NCI-H2196 (cell line): ENCODE results near the gene ANKRD33B.
"Not testable (repeated sequence)": the region's sequence is repeated elsewhere in the genome, so short reads cannot be mapped to it uniquely, and the experiment has no call there.

Source experiments
- DNase-seq: peaks from one replicate; lab custom pipeline; 2025; ENCODE audit not compliant: unreplicated experiment; lab: John Stamatoyannopoulos, UW

Gene ANKRD33B

DNA sequence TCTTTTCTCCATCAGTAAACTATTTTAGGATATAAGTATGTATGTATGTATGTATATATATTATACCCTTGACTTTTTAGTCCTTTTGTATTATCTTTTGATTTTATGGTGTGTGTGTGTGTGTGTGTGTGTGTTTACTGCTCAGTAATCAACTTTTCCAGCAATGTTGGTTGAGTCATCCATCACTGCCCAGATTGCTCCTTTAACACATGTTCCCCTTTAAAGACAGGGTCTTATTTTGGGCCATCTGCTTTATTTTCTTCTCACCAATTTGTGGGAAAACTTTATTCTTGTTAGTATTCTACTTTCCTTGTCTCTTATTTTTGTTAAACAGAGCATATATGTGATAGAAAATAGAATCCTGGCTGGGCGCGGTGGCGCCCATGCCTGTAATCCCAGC is 28.1 kb downstream of the ANKRD33B start:
- DNase-seq = no peak

DNA sequence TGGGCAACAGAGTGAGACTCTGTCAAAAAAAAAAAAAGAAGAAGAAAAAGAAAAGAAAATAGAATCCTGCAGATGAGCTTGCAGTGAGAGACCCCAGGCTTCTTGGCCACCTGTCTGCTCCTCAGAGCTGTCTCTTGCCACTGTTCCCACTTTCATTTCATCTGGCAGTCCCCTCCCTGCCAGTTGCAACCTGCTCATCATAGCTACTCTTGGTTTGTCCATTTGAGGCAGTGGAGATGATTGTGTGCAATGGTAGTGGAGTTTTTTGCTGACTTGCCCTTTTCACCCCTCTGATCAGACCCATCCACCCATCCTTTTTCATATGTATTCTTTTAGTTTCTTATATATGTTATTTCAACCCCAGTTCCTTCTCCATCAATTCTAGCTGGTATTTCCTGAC is 28.7 kb downstream of the ANKRD33B start:
- no peak for DNase-seq

DNA sequence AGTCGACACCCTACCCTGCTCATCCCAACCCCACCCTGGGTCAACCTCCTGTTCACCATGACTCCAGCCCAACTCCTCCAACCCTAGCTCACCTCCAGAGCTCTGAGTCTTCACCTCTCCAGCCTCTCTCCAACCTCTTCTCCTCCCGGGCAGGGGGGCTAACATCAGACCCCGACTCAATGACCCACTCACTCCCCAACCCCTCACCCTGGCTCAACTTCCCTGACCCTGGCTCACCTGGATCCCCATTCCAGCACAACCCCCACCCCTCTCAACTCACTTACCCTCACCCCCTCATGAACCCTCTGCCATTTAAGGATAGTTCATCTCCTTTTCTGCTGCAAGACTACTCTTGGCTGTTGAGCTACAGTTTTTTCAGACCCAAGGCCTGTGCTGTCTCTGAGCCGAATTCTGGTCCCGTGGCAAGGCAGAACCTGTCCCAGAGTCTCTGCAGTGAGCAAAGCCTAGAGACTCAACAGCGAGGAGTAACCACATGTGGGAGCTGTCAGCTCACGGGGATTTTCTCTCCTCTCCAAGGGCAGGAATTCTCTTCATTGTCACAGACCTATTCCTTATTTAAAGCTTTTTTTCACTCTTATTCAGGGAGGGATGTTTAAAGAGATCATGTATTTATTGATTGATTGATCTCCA is 29.8 kb downstream of the ANKRD33B start:
- no peak for DNase-seq

DNA sequence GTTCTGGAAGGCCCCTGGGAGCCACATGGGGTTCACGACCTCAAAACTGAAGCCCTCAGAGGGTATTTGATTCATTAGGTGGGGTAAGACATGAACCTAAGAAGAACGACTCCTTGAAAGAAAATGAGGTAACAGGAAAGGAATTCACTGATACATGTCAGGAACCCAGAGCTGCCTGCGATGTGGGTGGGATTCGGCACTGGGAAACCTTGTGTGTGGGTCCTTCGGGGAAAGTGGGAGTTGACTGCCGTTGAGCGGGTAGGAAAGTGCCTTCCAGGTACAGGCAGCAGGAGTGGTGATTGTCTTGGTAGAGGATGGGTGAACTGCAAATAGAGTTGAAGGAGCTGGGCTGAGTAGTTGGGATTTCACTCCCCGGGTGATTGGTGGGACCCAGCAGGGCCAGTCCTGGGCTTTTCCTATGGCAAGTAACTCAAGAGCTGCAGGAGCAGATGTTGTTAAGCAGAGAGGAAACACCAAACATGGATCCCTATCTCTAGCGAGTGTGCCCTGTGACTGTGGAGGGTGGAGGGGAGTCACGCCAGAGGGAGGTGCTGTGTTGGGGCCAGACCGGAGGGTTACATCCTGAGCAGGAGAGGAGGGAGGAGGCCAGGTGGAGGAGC is 30.8 kb downstream of the ANKRD33B start:
- no peak for DNase-seq

- DNase-seq = no peak
Measured at GRCh38 chr5:10595293-10595671, 31.4 kb downstream of the ANKRD33B start.

DNA sequence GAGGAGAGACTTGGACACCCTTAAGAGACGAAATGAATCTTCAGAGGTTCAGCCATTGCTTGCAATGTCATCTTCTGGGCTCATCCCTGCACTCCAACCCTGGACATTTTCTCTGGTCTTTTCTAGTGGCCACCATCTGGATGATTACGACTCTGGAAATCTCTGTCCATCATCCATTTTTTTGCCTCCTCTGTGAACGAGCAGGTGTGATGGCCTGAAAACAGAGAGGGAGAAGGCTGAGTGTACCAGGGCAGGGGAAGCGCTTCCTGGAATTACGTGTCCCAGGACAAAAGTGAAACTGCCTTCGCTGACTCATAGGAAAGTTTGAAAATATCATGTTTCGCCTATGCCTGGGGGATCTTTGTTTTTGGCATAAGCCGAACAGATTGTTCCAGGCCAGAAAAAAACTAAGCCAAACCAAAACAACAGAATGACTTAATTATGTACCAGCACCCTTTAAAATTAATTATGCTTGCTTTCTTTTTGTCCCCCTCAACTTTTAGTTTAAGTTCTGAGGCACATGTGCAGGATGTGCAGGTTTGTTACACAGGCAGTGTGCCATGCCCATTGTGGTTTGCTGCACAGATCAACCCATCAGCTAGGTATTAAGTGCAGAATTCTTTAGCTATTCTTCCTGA is 31.9 kb downstream of the ANKRD33B start:
- DNase-seq = peak; percentile 24

- DNase-seq = no peak
Measured at GRCh38 chr5:10596310-10596703, 32.4 kb downstream of the ANKRD33B start.

DNA sequence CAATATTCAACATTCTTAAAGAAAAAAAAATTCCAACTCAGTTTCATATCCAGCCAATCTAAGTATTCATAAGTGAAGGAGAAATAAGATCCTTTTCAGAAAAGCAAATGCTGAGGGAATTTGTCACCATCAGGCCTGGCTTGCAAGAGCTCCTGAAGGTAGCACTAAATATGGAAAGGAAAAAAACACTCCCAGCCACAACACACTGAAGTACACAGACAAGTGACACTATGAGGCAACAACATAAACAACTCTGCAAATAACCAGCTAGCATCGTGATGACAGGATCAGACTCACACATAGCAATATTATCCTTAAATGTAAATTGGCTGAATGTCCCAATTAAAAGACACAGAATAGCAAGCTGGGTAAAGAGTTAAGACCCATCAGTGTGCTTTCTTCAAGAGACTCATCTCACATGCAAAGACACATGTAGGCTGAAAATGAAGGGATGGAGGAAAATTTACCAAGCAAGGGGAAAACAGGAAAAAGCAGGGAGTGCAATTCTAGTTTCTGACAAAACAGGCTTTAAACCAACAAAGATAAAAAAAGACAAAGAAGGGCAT is 33.1 kb downstream of the ANKRD33B start:
- DNase-seq = no peak

DNA sequence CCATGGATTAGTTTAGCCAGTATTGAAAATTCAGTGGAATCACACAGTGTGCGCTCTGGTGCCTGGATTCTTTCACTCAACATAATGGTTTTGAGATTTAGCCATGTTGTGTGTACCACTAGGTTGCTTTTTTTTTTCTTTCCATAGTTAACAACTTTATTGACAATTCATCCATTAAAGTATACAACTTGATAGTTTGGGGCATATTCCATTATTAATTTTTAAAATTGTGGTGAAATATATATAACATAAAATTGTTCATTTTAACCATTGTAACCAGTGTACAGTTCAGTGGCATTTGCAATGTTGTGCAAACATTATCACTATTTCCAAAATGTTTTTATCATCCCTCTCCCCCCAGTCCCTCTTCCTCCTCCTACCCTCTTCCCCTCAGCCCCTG is 35.2 kb downstream of the ANKRD33B start:
- DNase-seq = no peak

DNA sequence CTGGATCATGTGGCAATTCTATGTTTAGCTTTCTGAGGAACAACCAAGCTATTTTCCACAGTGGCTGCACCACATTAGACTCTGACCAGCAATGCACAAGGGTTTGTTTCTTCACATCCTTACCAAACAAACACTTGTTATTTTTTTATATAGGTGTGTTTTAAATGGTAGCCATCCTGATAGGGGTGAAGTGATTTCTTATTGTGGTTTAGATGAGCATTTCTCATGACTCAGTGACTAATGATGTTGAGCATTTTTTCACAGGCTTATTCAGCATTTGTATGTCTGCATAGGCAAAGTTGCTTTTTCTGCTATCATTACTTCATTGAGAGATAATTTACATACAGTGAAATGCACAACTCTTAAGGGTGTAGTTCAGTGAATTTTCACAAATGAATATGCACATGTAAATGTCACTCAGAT is 36.0 kb downstream of the ANKRD33B start:
- DNase-seq = no peak

DNA sequence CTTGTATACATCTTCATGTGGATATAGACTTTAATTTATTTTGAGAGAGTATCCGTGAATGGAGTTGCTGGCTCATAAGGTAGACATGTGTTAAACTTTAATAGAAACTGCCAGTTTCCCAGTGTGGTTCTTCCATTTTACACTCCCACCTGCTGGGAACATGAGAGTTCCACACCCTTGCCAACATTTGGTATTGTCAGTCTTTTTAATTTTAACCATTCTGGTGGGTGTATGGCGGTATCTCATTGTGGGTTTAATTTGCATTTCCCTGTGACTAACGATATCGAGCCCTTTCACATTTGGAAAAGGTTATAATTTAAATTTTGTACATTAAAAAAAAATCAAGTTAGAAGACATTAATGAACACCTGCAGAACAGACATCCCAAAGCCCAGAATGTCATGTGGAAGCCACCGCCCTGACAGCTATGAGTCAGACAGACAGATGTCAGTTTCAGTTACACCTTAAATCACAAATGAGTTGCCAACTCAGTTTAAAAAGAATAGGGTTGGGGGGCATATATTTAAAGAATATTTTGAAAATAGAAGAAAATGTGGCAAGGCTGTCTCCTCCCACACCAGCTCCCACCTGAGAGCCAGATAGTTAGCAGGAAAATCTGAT is 36.9 kb downstream of the ANKRD33B start:
- no peak for DNase-seq

DNA sequence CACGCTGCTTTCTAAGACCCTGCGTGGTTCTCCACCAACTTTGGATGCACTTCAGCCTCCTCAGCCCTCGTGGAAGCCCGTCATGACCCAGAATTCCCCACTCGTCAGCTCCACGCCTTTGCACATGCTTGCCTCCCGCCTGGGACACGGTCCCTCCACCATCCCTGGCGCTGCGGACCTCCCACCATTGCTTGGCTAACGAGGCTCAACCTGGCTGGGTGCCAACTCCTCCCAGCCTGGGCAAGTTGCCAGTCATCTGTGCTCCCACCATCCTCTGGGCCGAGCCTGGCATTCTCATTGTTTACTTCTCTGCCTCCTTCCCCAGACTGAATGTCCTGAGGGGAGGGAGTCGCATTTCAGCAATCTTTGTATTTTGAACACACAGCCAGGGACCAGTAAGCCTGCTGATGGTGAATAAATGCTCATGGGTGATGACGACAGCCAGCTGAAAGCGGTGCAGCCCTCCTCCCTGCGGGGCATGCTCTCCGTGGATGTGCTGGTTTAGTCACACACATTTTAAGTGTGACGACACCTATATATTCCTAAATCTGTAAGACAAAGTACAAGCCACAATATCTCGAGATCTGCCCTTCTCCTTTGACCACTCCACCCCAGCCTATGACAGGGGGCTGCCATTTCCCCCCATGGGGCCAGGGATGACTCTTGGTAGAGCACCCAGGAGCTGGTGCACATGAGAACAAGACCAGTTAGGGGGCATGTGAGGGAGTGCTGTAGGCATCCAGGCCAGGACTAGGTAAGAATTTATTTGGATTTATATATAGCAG is 37.6 kb downstream of the ANKRD33B start:
- DNase-seq = peak; percentile 87

GRCh38 chr5:10602031-10602806 is 38.3 kb downstream of the ANKRD33B start:
- no peak for DNase-seq

DNA sequence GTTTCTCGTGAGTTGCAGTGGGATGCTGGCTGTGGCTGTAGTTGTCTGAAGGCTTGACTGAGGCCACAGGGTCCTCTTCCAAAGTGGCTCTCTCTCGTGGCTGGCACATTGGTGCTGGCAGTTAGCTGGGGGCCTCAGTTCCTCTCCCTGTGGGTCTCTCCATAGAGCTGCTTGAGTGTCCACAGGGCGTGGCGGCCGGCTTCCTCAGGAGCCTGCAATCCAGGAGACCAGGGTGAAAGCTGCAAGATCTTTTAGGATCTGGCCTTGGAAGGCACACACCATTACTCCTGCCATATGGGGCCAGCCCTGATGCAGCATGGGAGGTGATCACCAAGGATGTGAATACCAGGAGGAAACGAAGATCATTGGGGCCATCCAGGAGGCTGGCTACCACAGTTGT is 41.1 kb downstream of the ANKRD33B start:
- DNase-seq = no peak

- not testable (repeated sequence) for DNase-seq
Measured at GRCh38 chr5:10606632-10607022, 42.8 kb downstream of the ANKRD33B start.

DNA sequence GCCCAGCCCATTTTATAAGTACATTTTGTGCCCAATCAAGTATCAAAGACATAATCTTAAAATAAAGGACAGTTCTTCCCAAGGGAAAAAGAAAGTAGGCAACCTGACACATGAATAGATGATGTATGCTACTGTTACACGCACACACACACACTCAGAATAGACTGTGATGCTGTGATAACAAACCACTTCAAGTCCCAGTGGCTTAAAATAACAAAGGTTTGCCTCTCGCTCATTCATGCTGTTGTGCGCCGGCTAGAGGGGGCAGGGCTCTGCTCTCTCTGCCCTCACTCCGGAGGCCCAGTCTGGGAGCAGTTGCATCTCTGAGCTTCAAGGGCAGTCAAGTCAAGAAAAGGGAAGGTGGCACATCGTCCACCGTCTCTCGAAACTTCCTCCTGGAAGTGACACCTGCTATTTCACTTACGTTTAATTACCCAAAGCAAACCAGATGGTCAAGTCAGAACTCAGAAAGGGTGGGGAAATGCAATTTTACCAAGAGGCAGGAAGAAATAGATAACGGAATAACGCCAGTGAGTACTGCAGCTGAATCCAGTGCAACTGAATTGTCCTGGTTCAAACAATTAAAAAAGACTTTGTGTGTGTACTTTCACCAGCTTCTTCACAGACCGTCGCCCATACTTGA is 43.3 kb downstream of the ANKRD33B start:
- no peak for DNase-seq

DNA sequence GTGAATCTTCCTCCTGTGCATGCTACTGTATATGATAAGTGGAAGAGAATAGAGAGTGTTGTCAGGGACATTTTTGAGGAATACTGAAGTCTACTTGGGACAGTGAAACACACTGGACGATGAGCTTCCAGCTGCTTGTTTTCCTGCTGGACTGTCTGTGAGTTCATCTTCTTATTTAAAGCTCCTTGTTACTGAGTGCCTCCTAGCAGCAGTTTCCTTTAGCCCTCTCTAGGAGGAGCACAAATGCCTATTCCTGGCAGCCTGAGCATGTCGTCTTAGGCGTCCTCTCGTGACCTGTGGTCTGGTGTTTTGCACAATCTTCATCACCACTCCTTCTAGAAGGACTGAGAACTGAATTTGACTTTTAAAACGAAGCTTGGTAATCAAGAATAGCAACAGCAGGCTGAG is 43.8 kb downstream of the ANKRD33B start:
- no peak for DNase-seq

GRCh38 chr5:10608081-10608480 is 44.2 kb downstream of the ANKRD33B start:
- not testable (repeated sequence) for DNase-seq

- no peak for DNase-seq
Measured at GRCh38 chr5:10610058-10610457, 46.2 kb downstream of the ANKRD33B start.

DNA sequence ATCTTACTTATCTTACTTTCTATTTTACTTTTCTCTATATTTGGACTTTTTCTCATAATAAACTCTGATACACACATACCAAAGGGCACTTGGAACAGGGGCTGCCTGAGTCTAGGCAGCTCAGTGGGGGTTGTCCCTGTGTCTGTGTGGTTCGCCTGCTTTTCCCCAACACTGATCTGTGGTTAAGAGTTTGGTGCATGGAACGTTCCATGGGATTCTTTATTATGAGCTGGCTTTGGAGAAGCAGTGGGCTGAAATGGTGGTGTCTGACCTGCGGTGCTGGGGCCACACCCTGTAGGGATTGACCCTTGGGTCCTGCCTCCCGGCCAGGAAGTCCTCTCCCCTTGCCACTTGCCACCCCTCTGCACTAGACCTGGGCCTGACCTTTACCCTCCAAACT is 47.4 kb downstream of the ANKRD33B start:
- DNase-seq = no peak
